ENCODE data around the gene PRG2. TPM values are rescaled to one million over a fixed set of nuclear protein-coding genes. Genes with fewer than 3 reads are reported as not detected.

Gene PRG2
- total RNA-seq, 1 donor from 2014 or later = not detected

DNA sequence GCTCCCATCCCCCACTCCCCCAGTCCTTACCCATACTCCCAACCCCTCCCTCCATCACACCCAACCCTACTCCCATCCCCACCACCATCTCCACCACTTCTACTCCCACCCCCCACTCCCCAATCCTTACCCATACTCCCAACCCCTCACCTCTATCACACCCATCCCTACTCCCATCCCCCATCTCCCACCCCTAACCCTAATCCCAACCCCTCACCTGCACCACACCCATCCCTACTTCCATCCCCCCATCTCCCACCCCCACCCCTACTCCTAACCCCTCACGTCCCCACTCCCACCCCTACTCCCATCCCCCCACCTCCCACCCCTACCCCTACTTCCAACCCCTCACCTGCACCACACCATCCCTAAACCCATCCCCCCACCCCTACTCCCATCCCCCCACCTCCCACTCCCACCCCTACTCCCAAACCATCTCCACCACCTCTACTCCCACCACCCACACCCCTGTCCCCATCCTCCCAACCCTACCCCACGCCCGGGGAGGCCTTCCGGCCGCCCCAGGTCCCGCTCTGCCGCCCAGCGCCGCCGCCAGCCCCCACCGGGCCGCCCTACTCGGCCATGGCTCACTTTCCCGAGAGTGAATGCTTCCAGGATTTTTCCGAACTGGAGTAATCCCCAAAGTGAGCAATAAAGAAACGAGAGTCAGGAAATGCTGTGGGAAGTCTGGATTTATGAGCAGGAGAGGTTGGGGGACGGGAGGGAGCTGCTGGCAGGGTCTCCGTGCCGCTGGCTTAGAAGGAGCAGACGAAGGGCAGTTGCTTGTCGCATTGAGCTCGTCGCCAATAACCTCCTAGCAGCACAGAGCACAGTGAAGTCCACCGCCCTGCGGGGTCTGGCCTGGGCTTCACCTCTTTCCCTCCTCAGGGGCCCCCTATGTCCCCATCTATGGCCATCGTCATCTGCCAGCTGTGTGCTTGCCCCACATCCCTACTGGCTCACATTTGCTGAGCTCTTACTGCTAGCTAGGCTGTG lies 14.1 kb downstream of the PRG2 start:
- H3K4me3 ChIP-seq (ENCODE audit: low read depth, low read length) = no peak overlapping the region
- TF ChIP-seq, protein P1, sequence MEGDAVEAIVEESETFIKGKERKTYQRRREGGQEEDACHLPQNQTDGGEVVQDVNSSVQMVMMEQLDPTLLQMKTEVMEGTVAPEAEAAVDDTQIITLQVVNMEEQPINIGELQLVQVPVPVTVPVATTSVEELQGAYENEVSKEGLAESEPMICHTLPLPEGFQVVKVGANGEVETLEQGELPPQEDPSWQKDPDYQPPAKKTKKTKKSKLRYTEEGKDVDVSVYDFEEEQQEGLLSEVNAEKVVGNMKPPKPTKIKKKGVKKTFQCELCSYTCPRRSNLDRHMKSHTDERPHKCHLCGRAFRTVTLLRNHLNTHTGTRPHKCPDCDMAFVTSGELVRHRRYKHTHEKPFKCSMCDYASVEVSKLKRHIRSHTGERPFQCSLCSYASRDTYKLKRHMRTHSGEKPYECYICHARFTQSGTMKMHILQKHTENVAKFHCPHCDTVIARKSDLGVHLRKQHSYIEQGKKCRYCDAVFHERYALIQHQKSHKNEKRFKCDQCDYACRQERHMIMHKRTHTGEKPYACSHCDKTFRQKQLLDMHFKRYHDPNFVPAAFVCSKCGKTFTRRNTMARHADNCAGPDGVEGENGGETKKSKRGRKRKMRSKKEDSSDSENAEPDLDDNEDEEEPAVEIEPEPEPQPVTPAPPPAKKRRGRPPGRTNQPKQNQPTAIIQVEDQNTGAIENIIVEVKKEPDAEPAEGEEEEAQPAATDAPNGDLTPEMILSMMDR (conservative IDR thresholded peaks at IDR 0.05; ENCODE audit: low read depth, low read length) = no peak
- no peak for DNase-seq (ENCODE audit: low read depth)

DNA sequence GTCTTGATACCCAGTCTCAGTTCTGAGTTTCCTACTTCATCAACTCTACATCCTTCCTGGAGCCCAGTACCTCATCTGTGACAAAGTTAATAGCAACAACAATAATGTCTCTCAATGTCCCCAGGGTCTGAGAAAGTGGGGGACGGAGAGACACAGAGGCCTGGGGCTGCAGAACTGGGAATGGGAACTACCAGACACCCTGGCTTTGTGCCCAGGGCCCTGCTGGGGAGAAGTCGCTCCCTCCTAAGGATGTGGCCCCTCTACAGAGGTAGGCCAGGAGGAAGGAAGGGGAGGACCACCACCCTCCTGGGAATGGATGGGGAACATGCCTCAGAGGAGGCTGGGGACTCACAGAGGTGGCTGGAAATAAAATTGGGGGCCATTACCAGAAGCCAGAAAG lies 15.0 kb downstream of the PRG2 start:
- TF ChIP-seq, protein P1 (conservative IDR thresholded peaks at IDR 0.05; ENCODE audit: low read depth, low read length) = no peak
- H3K4me3 ChIP-seq (ENCODE audit: low read depth, low read length) = no peak overlapping the region
- DNase-seq (ENCODE audit: low read depth) = no peak

DNA sequence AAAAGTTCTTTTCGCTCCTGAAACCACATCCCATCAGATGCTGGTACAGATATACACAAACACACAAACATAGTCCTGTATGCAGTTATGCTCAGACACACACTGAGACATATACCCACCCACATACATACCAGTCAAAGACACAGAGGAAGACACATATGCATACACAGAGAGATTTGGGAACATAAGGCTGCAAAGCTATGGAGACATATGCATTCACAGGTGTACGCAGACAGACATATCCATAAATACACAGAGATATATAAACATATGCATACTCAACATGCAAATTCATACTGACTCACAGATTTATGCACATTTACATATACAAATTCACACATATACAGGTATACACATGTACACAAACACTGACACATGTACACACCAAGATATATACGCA lies 15.5 kb downstream of the PRG2 start:
- no peak overlapping the region for H3K4me3 ChIP-seq (ENCODE audit: low read depth, low read length)
- no peak for DNase-seq (ENCODE audit: low read depth)

DNA sequence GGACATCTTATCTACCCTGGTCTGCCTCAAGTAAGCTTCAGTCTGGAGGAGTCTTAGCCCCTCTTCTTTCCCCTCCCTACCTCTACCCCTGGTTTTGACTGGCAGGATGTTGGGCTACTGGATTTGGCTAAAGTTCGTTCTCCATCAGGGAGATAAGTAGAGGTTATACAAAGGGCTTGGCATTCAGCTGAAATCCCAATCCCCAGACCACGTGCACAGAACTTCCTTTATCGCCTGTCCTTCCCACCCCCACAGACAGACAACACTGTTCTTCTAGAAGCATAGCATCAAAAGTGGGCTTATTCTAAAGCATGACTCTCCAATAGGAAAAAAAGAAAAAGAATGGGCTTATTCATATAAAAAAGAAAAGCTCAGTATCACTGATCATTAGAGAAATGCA lies 17.3 kb downstream of the PRG2 start:
- DNase-seq (ENCODE audit: low read depth) = no peak
- TF ChIP-seq, protein P1 (conservative IDR thresholded peaks at IDR 0.05; ENCODE audit: low read depth, low read length) = no peak
- no peak overlapping the region for H3K4me3 ChIP-seq (ENCODE audit: low read depth, low read length)

More for the DNA sequence above, 15.5 kb downstream of the PRG2 start:
- TF ChIP-seq, protein P1 (conservative IDR thresholded peaks at IDR 0.05; ENCODE audit: low read depth, low read length) = no peak

DNA sequence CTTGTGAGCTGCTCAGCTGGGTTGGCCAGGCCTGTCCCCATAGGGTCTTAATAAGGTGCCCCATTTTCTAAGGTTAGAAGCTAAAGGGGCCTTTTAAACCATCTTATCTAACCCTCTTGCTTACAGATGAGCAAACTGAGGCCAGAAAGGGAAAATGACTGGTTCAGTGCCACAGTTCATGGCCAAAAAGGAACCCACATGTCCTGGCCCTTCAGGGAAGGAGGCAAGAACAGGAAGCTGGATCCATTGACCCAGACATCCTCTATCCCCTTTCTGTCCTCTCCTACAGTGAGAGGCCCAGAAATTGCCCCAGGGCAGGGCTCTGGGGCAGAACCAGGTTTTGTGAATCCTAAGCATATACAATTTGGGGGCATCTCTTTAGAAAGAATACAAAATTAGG lies 19.5 kb downstream of the PRG2 start:
- TF ChIP-seq, protein P1 (conservative IDR thresholded peaks at IDR 0.05; ENCODE audit: low read depth, low read length) = no peak
- H3K4me3 ChIP-seq (ENCODE audit: low read depth, low read length) = no peak overlapping the region

DNA sequence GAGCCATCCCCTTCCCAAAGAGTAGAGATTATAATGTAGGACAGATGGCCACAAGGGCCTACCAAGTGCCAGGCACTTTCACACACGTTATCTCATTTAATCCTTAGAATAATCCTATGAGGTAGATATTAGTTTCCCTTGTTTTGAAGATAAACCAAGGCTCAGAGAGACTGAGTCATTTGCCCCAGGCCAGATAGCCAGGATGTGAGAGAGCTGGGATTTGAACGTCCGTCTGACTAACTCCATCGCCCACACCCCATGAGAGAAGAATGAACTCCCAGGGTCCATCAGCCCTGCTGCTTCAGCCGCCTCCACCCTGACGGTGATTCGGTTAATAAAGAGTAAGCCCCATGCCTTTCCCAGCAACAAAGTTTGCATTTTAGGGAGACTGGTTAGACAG lies 20.2 kb downstream of the PRG2 start:
- H3K4me3 ChIP-seq (ENCODE audit: low read depth, low read length) = no peak overlapping the region
- TF ChIP-seq, protein P1 (conservative IDR thresholded peaks at IDR 0.05; ENCODE audit: low read depth, low read length) = no peak
- DNase-seq (ENCODE audit: low read depth) = no peak

More for the DNA sequence above, 19.5 kb downstream of the PRG2 start:
- DNase-seq (ENCODE audit: low read depth) = no peak
